Activated T-cell treated with anti-CD3 and anti-CD28 coated beads, Interleukin-2, amount 50 U/mL, for 24 hours (primary cell): ENCODE data around the gene IGF2R.

Experiments used
- DNase-seq: peaks from one replicate; pipeline ENCODE4 v3.0.0-alpha.2; 2020
- H3K27ac Mint-ChIP-seq: 2 replicates; pipeline ENCODE4 v1.8.0; 2020; ENCODE audit warnings: mild to moderate bottlenecking, mixed read lengths
- H3K27me3 Mint-ChIP-seq: 2 replicates; pipeline ENCODE4 v1.8.0; 2020; ENCODE audit warnings: mixed read lengths
- H3K36me3 Mint-ChIP-seq: 2 replicates; pipeline ENCODE4 v1.8.0; 2020; ENCODE audit warnings: low read depth, mixed read lengths
- H3K4me1 Mint-ChIP-seq: 2 replicates; pipeline ENCODE4 v1.8.0; 2020; ENCODE audit warnings: low read depth, mixed read lengths
- H3K4me3 Mint-ChIP-seq: 2 replicates; pipeline ENCODE4 v1.8.0; 2020; ENCODE audit warnings: mild to moderate bottlenecking, moderate library complexity, mixed read lengths
- H3K9me3 Mint-ChIP-seq: 2 replicates; pipeline ENCODE4 v1.8.0; 2020; ENCODE audit warnings: mixed read lengths

The IGF2R gene

DNA sequence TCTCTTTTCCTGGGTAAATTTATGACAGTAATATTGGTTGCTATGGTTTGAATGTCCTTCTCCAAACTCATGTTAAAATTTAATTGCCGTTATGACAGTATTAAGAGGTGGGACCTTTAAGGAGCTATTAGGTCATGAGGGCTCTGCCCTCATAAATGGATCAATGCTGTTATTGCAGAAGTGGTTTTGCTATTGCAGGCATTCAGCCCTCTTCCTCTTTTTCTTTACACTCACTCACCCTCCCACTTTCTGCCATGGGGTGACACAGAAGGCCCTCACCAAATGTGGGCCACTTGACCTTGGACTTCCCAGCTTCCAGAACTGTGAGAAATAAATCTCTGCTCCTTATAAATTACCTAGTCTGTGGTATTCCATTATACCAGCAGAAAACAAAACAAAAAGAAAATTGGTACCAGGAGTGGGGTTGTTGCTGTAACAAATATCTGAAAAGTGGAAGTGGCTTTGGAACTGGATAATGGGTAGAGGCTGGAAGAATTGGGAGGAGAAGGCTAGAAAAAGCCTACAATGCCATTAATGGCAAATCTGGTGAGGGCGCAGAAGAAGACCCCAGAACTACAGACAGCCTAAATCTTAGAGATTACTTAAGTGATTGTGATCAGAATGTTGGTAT lies 24.8 kb upstream of the IGF2R start:
- Mint-ChIP-seq H3K27ac (no peak overlapping the region), H3K27me3 (no peaks in the 10 kb centered on the region), H3K4me3 (no peak overlapping the region), H3K9me3 (peaks cover 4% of the 10 kb centered on the region), H3K36me3 (no peaks in the 10 kb centered on the region), H3K4me1 (peaks cover 6% of the 10 kb centered on the region)
- DNase-seq, result no peak

DNA sequence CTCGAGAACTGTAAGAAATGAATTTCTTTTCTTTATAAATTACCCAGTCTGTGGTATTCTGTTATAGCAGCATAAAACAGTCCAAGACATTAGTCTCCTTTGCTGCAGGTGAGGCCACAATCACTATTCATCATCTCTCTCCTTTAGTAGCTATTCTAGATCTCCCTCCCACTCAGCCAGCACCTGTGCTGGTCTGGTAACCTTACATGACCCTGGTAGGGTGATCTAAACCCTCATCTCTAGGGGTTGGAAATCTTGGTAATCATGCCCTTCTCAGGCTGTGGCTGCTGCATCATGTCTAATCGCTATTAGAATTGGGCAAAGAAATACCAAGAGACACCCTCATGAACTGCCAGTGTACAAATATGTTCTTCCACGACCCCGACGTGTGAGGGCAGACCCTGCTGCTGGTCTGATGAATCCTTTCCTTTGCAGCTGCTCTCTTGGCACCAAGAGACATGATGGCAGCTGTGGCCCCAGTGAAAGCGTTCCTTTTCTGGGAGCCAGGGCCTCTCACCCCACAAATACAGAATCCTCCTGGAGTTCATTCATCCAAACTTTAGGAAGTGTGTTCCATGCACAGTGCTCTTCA lies 23.0 kb upstream of the IGF2R start:
- Mint-ChIP-seq H3K36me3 (no peaks in the 10 kb centered on the region), H3K9me3 (peaks cover 4% of the 10 kb centered on the region), H3K27me3 (no peaks in the 10 kb centered on the region), H3K4me1 (peaks cover 6% of the 10 kb centered on the region), H3K4me3 (no peak overlapping the region), H3K27ac (no peak overlapping the region)
- no peak for DNase-seq

DNA sequence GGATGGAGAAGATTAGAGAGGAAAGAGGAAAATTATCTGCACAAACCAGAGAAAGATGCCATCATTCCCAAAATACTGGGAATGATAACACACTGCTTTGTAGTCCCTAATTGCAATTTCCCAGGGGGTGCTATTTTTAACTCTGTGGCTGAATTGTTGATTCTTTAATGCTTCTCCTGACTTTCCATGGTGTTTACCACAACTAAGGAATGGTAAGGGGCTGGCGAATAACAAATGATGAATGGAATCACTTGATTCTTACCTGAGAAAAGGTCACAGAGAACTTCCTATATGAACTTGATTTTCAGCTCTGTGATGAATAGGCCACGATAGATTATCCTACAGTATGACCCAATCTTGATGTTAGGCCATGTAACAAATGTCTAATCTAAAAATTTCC lies 22.0 kb upstream of the IGF2R start:
- Mint-ChIP-seq H3K36me3 (no peaks in the 10 kb centered on the region), H3K27ac (no peak overlapping the region), H3K27me3 (no peaks in the 10 kb centered on the region), H3K4me3 (no peak overlapping the region), H3K9me3 (peaks cover 4% of the 10 kb centered on the region), H3K4me1 (no peaks in the 10 kb centered on the region)
- DNase-seq, result no peak

DNA sequence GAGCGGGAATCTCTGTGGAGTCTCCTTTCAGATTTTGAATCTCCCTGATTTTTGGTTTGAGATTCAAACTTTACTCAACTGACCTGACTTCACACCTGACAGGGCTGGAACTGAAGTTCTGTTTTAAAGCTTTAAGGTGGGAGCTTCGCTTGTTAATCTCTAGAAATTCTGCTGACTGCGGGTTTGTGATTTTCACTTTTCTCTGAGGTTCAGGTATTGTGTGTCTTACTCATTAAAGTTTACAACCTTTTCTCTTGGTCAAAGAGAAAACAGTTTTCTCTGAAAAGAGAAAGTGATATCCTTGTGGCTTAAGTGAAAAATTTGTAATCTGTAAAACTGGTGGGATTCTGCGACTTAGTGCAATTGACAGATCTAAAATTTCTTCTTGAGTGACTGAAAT lies 20.7 kb upstream of the IGF2R start:
- H3K4me3 Mint-ChIP-seq, result no peak overlapping the region
- no peaks in the 10 kb centered on the region for H3K36me3 Mint-ChIP-seq
- DNase-seq, result no peak
- H3K9me3 Mint-ChIP-seq, result peaks cover 4% of the 10 kb centered on the region
- H3K4me1 Mint-ChIP-seq, result no peaks in the 10 kb centered on the region
- H3K27ac Mint-ChIP-seq, result no peak overlapping the region
- H3K27me3 Mint-ChIP-seq, result no peaks in the 10 kb centered on the region

DNA sequence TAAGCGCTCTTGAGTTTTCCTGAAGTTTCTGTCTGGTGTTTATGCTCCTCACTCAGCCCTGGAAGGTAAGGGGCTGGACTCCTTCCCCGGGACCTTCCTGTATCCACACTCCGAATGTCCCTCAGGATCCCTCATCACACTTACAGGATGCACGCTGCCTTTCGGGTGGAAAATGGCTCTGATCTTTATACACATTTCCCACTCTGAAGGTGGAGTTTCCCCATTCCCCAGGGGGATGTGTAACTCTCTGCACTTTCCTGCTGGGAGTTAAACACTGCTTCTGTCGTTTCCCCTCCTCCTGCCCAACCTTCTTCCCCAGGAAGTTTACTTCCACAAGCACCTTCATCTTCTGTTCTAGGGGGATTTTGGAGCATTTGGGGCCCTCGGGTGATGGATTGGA lies 17.1 kb upstream of the IGF2R start:
- Mint-ChIP-seq H3K4me1 (peaks cover 7% of the 10 kb centered on the region), H3K27me3 (no peaks in the 10 kb centered on the region), H3K4me3 (no peak overlapping the region), H3K9me3 (no peaks in the 10 kb centered on the region), H3K36me3 (no peaks in the 10 kb centered on the region), H3K27ac (no peak overlapping the region)
- no peak for DNase-seq

DNA sequence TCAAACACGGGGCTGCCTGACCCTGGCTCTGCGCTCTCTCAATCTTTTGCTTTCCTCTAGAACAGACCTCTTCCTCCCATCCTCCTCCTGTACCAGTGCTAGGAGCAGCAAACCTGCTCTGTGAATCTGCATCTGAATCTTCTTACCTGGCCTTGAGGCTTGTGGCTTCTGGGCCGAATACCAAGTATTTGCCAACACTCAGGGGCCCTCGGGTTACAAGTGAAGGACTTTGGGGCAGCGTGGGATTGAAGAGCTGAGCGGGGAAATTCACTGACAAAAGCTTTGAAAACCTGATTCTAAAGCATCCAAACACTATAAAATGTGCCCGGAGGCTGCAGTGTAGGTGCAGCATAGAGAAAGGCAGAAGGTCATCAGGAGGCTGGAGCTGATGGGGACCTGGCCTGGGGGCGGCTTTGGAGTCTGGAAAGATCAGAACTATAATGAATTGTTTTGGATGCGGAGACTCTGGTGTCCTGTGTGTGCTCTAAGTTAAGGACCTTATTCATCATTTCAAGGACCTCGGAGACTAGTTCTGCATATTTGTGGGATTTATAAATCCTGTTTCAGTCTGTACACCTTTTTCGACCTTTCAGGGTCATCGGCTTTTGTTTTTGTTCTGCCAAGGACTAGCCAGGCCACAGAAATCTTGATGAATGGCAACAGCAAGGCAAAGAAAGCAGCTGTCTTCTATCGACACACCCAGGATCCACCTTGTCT lies 16.4 kb upstream of the IGF2R start:
- Mint-ChIP-seq H3K27ac (no peak overlapping the region), H3K9me3 (no peaks in the 10 kb centered on the region), H3K4me3 (no peak overlapping the region)

DNA sequence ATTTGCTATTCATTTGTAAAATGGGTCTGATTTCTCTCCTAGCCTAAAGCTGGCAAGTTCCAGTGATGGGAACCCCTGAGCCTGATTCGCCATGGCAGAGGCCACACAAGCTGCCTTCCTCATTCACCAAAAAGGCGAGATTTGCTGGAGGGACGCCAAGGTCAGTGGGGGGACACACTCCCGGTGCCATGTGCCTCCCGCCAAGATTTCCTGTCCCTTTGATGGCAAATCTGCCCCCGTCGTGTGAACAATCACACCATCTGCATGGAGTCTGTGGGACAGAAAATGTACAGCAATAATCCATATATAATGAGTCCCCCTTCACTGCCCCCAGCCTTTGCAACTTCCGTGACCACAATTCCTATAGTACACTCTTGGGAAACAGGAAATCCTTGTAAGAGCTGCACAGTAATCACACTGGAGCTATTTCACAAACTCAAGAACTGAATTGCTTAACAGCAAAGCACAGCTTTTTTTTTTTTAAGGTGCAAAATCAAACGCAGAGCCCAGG lies 15.7 kb upstream of the IGF2R start:
- Mint-ChIP-seq H3K36me3 (no peaks in the 10 kb centered on the region), H3K27me3 (no peaks in the 10 kb centered on the region), H3K27ac (no peak overlapping the region), H3K4me3 (no peak overlapping the region), H3K9me3 (no peaks in the 10 kb centered on the region), H3K4me1 (peaks cover 7% of the 10 kb centered on the region)
- DNase-seq, result no peak

More for the DNA sequence above, 16.4 kb upstream of the IGF2R start:
- peaks cover 7% of the 10 kb centered on the region for H3K4me1 Mint-ChIP-seq
- no peak for DNase-seq
- no peaks in the 10 kb centered on the region for H3K36me3 Mint-ChIP-seq
- H3K27me3 Mint-ChIP-seq, result no peaks in the 10 kb centered on the region

DNA sequence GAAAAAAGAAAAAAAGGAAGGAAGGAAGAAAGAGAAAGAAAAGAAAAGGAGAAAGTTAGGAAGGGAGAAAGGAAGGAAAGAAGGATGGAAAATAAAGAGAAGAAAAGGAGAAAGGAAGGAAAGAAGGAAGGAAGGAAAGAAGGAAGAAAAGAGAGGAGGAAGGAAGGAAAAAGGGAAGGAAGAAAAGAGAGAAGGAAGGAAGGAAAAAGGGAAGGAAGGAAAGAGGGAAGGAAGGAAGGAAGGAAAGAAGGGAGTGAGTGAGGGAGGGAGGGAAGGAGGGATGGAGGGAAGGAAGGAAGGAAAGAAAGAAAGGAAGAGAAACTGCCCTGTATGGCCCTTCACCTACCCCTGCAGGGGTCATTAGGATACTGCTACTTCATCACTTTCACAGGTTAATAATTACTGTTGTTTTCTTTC lies 12.9 kb upstream of the IGF2R start:
- DNase-seq, result no peak
- no peaks in the 10 kb centered on the region for H3K36me3 Mint-ChIP-seq
- no peak overlapping the region for H3K27ac Mint-ChIP-seq
- no peak overlapping the region for H3K4me3 Mint-ChIP-seq
- H3K4me1 Mint-ChIP-seq, result peaks cover 7% of the 10 kb centered on the region
- no peaks in the 10 kb centered on the region for H3K9me3 Mint-ChIP-seq
- H3K27me3 Mint-ChIP-seq, result no peaks in the 10 kb centered on the region

DNA sequence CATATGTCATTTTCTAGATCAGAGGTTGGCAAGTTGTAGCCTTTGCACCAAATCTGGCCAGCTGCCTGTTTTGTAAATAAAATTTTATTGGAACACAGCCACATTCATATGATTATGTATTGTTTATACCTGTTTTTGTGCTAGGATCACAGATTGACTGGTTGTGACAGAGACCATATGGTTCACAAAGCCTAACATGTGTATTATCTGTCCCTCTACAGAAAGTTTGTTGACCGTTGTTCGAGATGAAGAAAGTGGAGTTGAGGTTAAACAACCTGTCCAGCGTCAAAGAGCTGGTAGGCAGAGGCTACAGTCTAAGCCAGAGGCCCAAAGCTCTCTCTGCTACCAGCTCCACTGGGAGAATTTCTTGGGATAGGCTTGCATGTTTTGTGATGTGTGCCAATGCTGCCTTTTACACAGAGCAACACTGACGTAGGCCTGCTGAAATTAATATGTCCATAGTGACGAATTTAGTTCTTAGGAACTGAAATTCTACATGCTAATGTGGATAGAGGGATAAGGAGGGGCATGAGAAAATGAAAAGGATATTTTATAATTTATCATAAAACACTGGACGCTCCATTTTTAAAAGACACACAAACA lies 11.7 kb upstream of the IGF2R start:
- Mint-ChIP-seq H3K27me3 (no peaks in the 10 kb centered on the region), H3K9me3 (no peaks in the 10 kb centered on the region), H3K4me1 (peaks cover 7% of the 10 kb centered on the region), H3K4me3 (no peak overlapping the region), H3K36me3 (no peaks in the 10 kb centered on the region), H3K27ac (no peak overlapping the region)
- no peak for DNase-seq

DNA sequence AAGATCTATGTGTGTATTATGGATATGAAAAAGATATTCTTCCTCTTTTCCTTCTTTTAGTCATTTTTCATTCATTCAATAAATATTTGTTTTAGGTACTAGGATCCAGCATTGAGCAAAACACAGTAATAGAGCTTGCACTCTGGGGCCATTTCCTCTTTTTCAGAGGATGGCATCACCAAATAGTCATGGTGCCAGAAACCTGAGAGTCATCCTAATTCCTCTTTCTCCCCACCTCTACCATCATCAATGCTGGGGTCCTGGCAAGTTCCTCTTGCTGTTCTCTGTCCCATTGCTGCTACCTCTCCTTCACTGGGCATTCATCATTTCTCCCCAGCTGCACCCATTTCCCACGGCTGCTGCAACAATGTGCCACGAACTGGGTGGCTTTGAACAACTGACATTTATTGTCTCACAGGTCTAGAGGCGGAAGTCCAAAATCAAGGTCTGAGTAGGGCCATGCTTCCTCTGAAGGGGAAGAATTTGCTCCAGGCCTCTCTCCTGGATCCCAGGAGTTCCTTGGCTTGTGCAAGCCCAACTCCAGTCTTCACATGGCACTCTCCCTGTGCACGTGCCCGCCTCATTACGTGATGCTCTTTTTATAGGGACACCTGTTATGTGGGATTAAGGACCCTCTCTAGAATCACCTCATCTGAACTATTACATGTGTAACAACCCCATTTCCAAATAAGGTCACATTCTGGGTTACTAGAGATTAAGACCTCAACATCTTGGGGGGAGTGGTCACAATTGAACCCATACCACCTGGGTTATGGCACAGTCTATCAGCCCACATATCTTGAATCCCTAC lies 9.5 kb upstream of the IGF2R start:
- H3K4me1 Mint-ChIP-seq, result peaks cover 7% of the 10 kb centered on the region
- H3K27me3 Mint-ChIP-seq, result no peaks in the 10 kb centered on the region
- no peak for DNase-seq
- H3K4me3 Mint-ChIP-seq, result no peak overlapping the region
- H3K9me3 Mint-ChIP-seq, result no peaks in the 10 kb centered on the region
- no peak overlapping the region for H3K27ac Mint-ChIP-seq
- H3K36me3 Mint-ChIP-seq, result no peaks in the 10 kb centered on the region

DNA sequence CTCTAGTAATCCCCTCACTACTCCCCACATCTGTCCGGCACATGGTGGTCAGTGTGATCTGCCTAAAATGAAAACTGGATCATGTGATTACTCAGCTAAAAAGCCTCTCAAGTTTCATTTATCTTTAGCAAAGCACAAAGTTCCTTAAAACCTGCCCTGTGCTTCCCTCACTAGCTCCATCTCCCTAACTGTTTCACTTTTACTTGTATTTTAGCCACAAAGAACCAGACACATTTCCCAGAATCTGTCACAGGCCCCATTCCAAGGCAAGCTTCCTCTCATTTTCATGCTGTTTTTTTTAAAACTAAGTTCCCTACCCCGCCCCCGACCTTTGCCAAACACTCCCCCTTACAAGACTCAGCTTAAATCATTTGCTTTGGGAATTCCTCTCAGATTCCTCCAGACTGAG lies 8.9 kb upstream of the IGF2R start:
- Mint-ChIP-seq H3K4me1 (peaks cover 7% of the 10 kb centered on the region), H3K9me3 (no peaks in the 10 kb centered on the region), H3K36me3 (no peaks in the 10 kb centered on the region), H3K4me3 (no peak overlapping the region), H3K27ac (no peak overlapping the region), H3K27me3 (no peaks in the 10 kb centered on the region)
- no peak for DNase-seq

DNA sequence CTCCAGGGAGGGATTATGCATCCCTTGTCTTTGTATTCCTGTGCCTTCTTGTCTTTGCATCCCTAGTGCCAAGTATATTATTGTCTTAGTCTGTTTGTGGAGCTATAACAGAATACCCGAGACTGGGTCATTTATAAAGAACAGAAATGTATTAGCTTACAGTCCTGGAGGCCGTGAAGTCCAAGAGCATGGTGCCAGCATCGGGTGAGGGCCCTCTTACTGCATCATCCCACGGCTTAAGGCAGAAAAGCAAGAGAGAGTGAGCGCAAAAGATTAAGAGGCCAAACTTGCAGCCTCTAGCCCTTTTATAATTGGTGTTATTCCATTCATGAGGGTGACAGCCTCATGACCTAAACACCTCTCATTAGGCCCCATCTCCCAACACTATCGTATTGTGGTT lies 8.4 kb upstream of the IGF2R start:
- Mint-ChIP-seq H3K27me3 (no peaks in the 10 kb centered on the region), H3K36me3 (no peaks in the 10 kb centered on the region), H3K9me3 (no peaks in the 10 kb centered on the region), H3K27ac (no peak overlapping the region), H3K4me3 (no peak overlapping the region), H3K4me1 (peaks cover 7% of the 10 kb centered on the region)
- no peak for DNase-seq

DNA sequence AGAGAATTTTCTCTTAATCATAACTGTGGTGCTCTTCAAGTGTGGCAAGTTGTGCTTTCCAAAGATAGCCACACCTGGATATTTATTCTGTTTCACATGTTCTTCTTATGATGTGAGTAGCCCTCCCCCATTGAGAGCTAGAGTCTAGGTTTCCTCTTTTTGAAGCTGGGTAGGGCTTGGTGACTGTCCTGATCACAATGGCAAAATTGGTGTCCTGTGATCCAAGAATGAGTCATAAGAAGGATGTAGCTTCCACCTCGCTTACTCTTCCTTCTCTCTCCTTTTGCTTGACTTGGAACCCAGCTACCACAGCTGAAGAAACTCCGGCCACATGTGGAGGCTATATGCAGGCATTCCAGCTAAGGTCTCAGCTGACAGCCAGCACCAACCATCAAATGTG lies 7.4 kb upstream of the IGF2R start:
- DNase-seq, result no peak
- no peaks in the 10 kb centered on the region for H3K9me3 Mint-ChIP-seq
- no peaks in the 10 kb centered on the region for H3K4me1 Mint-ChIP-seq
- H3K36me3 Mint-ChIP-seq, result no peaks in the 10 kb centered on the region
- H3K4me3 Mint-ChIP-seq, result no peak overlapping the region
- no peak overlapping the region for H3K27ac Mint-ChIP-seq
- H3K27me3 Mint-ChIP-seq, result no peaks in the 10 kb centered on the region

DNA sequence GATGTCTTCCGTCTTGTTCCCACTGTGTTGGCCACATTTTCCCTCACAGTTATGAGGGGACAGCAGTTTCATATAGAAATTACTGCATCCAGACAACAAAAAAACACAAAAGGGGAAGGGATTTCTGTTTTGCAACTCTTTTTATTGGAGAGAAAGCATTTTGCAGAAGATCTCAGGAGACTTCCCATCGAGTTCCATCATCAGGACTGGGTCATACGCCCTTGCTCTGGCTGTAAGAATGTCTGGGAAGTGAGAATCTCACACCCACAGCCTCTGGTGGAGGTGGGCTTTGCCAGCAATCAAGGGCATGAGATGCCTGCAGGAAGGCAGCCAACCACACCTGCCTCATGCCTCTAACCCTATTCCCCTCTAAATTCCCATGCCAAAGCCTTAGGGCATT lies 5.8 kb upstream of the IGF2R start:
- Mint-ChIP-seq H3K4me3 (no peak overlapping the region), H3K27me3 (no peaks in the 10 kb centered on the region), H3K4me1 (peaks cover 4% of the 10 kb centered on the region), H3K36me3 (no peaks in the 10 kb centered on the region), H3K9me3 (no peaks in the 10 kb centered on the region), H3K27ac (no peak overlapping the region)
- no peak for DNase-seq
